Calu3 (cell line): ENCODE data around the gene MMP23B. TPM values are rescaled to one million over a fixed set of nuclear protein-coding genes. Genes with fewer than 3 reads are reported as not detected.
"Not testable (repeated sequence)": the region's sequence is repeated elsewhere in the genome, so short reads cannot be mapped to it uniquely, and the experiment has no call there.

ENCODE experiments used
- BruUV-seq: library from RNA; stranded (reverse); fragments of 400-500 nt; replicated peaks from 2 replicates; lab custom pipeline; 2021; lab: Mats Ljungman, UMichigan
- CTCF ChIA-PET: fragments of 300-600 bp; sonication (Branson Sonifier 250); formaldehyde crosslinking; loops from one replicate; lab custom pipeline; 2022; ENCODE audit warnings: antibody characterized with exemption; lab: Charles Lee
- DNase-seq: peaks from one replicate; pipeline ENCODE4 v3.0.0; 2022
- H3K27ac Mint-ChIP-seq: one replicate; pipeline ENCODE4 v1.8.0; 2022; ENCODE audit warnings: mixed read lengths; ENCODE audit not compliant: unreplicated experiment
- H3K27me3 Mint-ChIP-seq: one replicate; pipeline ENCODE4 v1.8.0; 2022; ENCODE audit warnings: mixed read lengths; ENCODE audit not compliant: unreplicated experiment
- H3K36me3 Mint-ChIP-seq: one replicate; pipeline ENCODE4 v1.8.0; 2022; ENCODE audit warnings: mild to moderate bottlenecking, moderate library complexity, mixed read lengths; ENCODE audit not compliant: insufficient read depth, unreplicated experiment
- H3K4me1 Mint-ChIP-seq: one replicate; pipeline ENCODE4 v1.8.0; 2022; ENCODE audit warnings: mild to moderate bottlenecking, low read depth, mixed read lengths; ENCODE audit not compliant: unreplicated experiment
- H3K4me3 Mint-ChIP-seq: one replicate; pipeline ENCODE4 v1.8.0; 2022; ENCODE audit warnings: mild to moderate bottlenecking, low read depth, moderate library complexity, mixed read lengths; ENCODE audit not compliant: unreplicated experiment
- H3K9me3 Mint-ChIP-seq: one replicate; pipeline ENCODE4 v1.8.0; 2022; ENCODE audit warnings: low read depth, mixed read lengths; ENCODE audit not compliant: unreplicated experiment
- CTCF ChIP-seq: fragments of 200-600 bp; IDR thresholded peaks from one replicate; pipeline ENCODE4 v1.8.0; 2022; ENCODE audit warnings: antibody characterized with exemption; ENCODE audit not compliant: unreplicated experiment
- intact Hi-C: fragments of 100-400 bp; cut with micrococcal nuclease; formaldehyde crosslinking; loops from one replicate; pipeline ENCODE4 v1.10.0; 2022; ENCODE audit not compliant: unreplicated experiment
- total RNA-seq: library from RNA; stranded (reverse); gene quantifications from 2 replicates; pipeline ENCODE4 v1.2.3, GENCODE V29; 2022

Gene MMP23B
- total RNA-seq, 1 experiment from 2014 or later: 1.9 TPM

GRCh38 chr1:1658583-1659549 lies 26.9 kb downstream of the MMP23B start, which contains the start of gene CDK11B:
Gene CDK11B (minus strand): TSS chr1:1659004. CDS start chr1:1657485, 1,519 bp downstream.
- Mint-ChIP-seq H3K36me3 (peaks cover 15% of the 10 kb centered on the region), H3K27ac (peak within 1 kb of the TSS; percentile 93), H3K4me3 (peak within 1 kb of the TSS; percentile 84)
- intact Hi-C loops, H3K4me1 Mint-ChIP-seq, BruUV-seq, H3K27me3 Mint-ChIP-seq, H3K9me3 Mint-ChIP-seq, CTCF ChIA-PET: not testable (repeated sequence)
- DNase-seq: peak; percentile 83

DNA sequence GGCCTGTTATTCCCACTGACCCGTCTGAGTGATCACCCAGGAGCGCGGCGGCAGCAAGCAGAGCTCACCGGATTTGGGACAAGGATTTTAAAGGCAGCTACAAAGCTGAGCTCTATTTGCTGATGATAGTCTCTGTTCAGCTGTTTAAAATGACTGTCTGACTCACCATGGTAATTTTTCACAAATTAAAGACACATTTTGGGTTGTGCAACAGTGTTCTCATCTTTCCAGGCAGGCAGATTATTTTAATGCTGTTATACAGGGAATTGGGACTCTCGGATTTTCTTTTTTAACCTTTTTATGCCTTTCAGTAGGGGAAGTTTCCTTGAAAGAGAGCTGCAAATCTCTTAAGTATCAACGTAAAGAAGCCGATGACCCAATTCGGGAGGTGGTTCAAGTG lies 30.4 kb downstream of the MMP23B start:
- peaks cover 19% of the 10 kb centered on the region for H3K36me3 Mint-ChIP-seq
- H3K9me3 Mint-ChIP-seq, DNase-seq, H3K4me1 Mint-ChIP-seq, H3K27ac Mint-ChIP-seq, H3K27me3 Mint-ChIP-seq, CTCF ChIA-PET, intact Hi-C loops, BruUV-seq, H3K4me3 Mint-ChIP-seq: not testable (repeated sequence)

DNA sequence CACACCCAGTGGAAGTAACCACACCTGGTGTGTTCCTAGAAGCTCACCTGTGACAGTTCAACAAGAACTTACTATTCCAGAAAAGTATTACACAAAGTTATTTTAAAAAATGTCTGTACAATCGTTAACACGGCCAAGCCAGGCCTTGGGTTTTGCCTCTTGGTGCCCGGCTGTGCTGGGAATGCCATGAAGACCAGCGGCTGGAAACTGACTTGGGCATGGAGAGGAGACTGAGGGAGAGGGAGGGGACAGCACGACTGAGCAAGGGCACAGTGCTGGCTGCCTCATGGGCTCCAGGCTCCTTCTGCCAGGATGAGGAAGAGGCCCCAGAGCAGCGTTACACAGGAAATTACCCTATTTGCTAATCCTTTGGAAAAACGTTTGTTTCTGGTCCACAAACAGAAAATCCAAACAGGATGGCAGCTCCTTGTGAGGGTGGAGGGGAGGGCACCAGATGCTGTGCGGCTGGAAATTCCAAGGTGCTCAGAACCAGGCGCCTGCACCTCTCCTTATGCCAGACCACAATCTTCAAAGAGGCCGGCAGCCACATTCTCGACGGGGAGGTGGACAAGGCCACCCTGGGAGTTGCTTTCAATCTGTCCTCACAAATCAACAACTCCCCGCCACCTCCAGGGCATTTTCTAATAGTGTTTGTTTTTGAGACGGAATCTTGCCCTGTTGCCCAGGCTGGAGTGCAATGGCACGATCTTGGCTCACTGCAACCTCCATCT lies 31.0 kb downstream of the MMP23B start:
- DNase-seq, intact Hi-C loops, H3K9me3 Mint-ChIP-seq, H3K27ac Mint-ChIP-seq, H3K4me1 Mint-ChIP-seq, H3K4me3 Mint-ChIP-seq, CTCF ChIA-PET, H3K27me3 Mint-ChIP-seq, BruUV-seq: not testable (repeated sequence)
- peaks cover 22% of the 10 kb centered on the region for H3K36me3 Mint-ChIP-seq

DNA sequence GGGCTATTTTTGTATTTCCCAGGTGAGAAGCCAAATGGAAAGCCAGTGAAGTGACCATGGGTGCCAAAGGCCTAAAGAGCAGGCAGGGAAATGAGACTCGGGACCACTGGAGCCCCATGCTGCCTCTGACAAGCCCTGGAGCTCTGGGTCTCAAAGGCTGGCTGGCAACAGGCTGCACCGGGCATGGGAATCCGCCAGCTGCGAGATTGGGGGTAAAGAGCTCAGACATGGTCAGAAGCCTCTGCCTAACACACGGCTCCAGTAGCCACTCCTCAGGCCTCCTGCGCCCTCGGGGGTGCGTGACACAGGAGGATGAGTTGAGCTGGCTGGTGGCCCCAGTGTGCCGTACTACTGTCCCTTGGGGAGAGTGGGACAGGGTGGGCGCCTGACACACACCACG lies 32.3 kb downstream of the MMP23B start:
- intact Hi-C loops, BruUV-seq: not testable (repeated sequence)
- CTCF ChIA-PET: interaction anchor here (0.6 kb wide), 1 partner anchor 30 kb away, joined by 3 read pairs; no protein-coding TSS in a partner anchor

DNA sequence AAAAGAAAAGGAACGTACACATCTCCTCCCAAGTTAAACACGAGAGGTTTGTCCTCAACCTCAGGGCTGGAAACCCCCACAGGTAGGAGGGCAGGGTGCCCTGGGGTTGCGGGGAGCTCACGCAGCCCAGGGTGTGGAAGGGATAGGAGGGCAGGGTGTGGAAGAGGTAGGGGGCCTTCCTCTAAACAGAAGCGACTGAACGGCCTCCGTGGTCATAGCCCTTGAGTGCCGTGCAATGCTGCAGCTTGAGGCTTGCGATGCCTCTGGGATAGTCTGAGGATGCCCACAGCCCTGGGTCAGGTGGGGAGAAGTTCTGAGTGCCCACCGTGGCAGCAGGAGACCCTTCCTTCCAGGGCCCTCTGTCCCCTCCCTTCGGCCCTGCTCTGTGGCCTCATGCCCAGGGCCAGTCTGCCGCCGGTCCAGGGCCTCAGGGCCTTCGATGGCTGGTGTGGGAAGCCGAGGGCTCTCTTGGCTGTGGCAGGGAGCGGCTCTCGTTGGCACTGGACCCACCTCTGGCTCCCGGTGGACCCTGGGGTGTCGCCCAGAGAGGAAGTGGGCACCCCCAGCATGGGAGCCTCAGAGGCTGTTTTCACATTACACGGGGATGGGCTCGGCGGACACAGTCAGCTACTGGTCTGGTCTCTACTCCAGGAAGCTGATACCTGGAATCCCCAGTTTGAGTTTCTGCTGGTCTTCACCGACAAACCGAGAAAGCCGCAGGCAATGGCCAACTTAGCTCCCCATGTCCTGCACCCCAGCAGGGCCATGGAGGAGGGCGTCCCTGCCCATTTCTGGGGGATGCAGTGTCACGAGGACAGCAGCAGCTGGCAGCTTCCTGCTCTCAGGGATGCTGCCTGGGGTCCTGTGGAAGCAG lies 33.2 kb downstream of the MMP23B start:
- Mint-ChIP-seq H3K36me3 (peaks cover 11% of the 10 kb centered on the region), H3K9me3 (no peaks in the 10 kb centered on the region), H3K4me3 (no peak overlapping the region), H3K27ac (no peak overlapping the region), H3K4me1 (no peaks in the 10 kb centered on the region), H3K27me3 (no peaks in the 10 kb centered on the region)
- no peak for DNase-seq
- no TSS peak for BruUV-seq
- TF ChIP-seq CTCF: no peak
- CTCF ChIA-PET: interaction anchor here (0.6 kb wide), 1 partner anchor 30 kb away, joined by 3 read pairs; no protein-coding TSS in a partner anchor
- intact Hi-C loops: no loop called here

More for the DNA sequence above, 32.3 kb downstream of the MMP23B start:
- H3K27ac Mint-ChIP-seq, H3K4me3 Mint-ChIP-seq, H3K4me1 Mint-ChIP-seq, DNase-seq, H3K9me3 Mint-ChIP-seq, H3K27me3 Mint-ChIP-seq: not testable (repeated sequence)
- peaks cover 13% of the 10 kb centered on the region for H3K36me3 Mint-ChIP-seq
